NCI-H510A treated with DMSO at 0.1 percent for 48 hours (cell line): ENCODE measurements around the gene LTV1.

ENCODE experiments used
- DNase-seq: peaks from one replicate; lab custom pipeline; 2025; lab: John Stamatoyannopoulos, UW

Gene LTV1

GRCh38 chr6:143885116-143885515 lies 42.0 kb downstream of the LTV1 start:
- DNase-seq: no peak

GRCh38 chr6:143894655-143895054 lies 51.5 kb downstream of the LTV1 start:
- DNase-seq: no peak

GRCh38 chr6:143896126-143896860 lies 53.2 kb downstream of the LTV1 start:
- DNase-seq: no peak

- DNase-seq: no peak
These were observed 57.2 kb downstream of the LTV1 start for GRCh38 chr6:143900358-143900757.

GRCh38 chr6:143901885-143902750 lies 59.0 kb downstream of the LTV1 start:
- DNase-seq: no peak

- DNase-seq: no peak
These were observed 59.7 kb downstream of the LTV1 start for GRCh38 chr6:143902827-143903226.

GRCh38 chr6:143911028-143911427 lies 67.9 kb downstream of the LTV1 start:
- DNase-seq: no peak

- DNase-seq: no peak
These were observed 69.5 kb downstream of the LTV1 start for GRCh38 chr6:143912671-143913070.
